Naive B cell (primary cell): ENCODE measurements around the gene ZNF561. TPM values are rescaled to one million over a fixed set of nuclear protein-coding genes. Genes with fewer than 3 reads are reported as not detected.
"Not testable (repeated sequence)": the region's sequence is repeated elsewhere in the genome, so short reads cannot be mapped to it uniquely, and the experiment has no call there.

Experiments used
- ATAC-seq, 2 donors: fragments of 150-1000 bp; cut with Tn5 transposase; 2 replicates each; pipeline ENCODE4 v1.10.0; 2021; ENCODE audit warnings: low read depth in 2 of 2, mild to moderate bottlenecking in 2 of 2, moderate library complexity in 2 of 2
- DNase-seq: peaks from one replicate; pipeline ENCODE4 v3.0.0; 2022
- H3K27ac Mint-ChIP-seq, 6 donors: one replicate each; pipeline ENCODE4 v1.8.0; 2020 to 2022; ENCODE audit warnings: mild to moderate bottlenecking in 6 of 6, mixed read lengths in 6 of 6, moderate library complexity in 5 of 6, inconsistent platforms in 2 of 6
- H3K27me3 Mint-ChIP-seq, 3 donors: one replicate each; pipeline ENCODE4 v1.8.0; 2021 to 2022; ENCODE audit warnings: mixed read lengths in 3 of 3, mild to moderate bottlenecking in 1 of 3
- H3K36me3 Mint-ChIP-seq, 2 donors: one replicate each; pipeline ENCODE4 v1.8.0; 2020 to 2022; ENCODE audit warnings: mixed read lengths in 2 of 2, inconsistent platforms in 1 of 2, mild to moderate bottlenecking in 1 of 2
- H3K4me1 Mint-ChIP-seq, 3 donors: one replicate each; pipeline ENCODE4 v1.8.0; 2020 to 2022; ENCODE audit warnings: mixed read lengths in 3 of 3, inconsistent platforms in 1 of 3, mild to moderate bottlenecking in 1 of 3, moderate library complexity in 1 of 3
- H3K4me3 Mint-ChIP-seq, 8 donors: one replicate each; pipeline ENCODE4 v1.8.0; 2020 to 2022; ENCODE audit warnings: mild to moderate bottlenecking in 8 of 8, mixed read lengths in 8 of 8, moderate library complexity in 8 of 8, inconsistent platforms in 2 of 8
- H3K9me3 Mint-ChIP-seq, 7 donors: one replicate each; pipeline ENCODE4 v1.8.0; 2020 to 2022; ENCODE audit warnings: mixed read lengths in 7 of 7, mild to moderate bottlenecking in 5 of 7, inconsistent platforms in 2 of 7, moderate library complexity in 1 of 7
- polyA plus RNA-seq, 6 donors: library from polyadenylated mRNA; unstranded; fragments of 300-500 nt; fragmentation: Illumina TruSeq; gene quantifications; one replicate each; pipeline ENCODE4 v1.2.3, GENCODE V29; 2021; ENCODE audit warnings: low read depth in 6 of 6

Gene ZNF561
- polyA plus RNA-seq, 6 donors from 2014 or later: 8.7 to 28.2 (median 13.1) TPM

DNA sequence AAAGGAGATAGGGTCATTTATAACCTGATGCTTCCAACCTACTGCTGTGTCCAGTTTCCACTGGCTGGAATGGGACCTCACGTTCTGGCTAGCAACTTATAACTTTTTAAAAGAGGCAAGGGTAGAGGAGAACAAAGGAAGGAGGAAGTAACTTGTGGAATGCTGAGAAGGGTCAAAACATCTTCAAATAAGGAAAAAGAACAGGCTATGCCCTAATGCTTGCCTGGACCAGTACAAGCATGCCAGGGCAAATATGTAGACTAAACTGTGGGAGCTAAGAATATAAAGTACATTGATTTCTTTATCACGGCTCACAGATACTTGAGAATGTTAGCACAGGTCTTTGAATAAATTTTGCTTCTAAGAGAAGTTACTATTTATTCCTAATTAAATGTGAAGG is 1.5 kb upstream of the ZNF561 start:
- H3K9me3 Mint-ChIP-seq: peaks cover 0 to 11% (median 4%) of the 10 kb centered on the region in 7 donors
- peaks cover 22 to 33% (median 25%) of the 10 kb centered on the region in 3 donors for H3K4me1 Mint-ChIP-seq
- H3K27ac Mint-ChIP-seq: peak overlapping the region in 3 of 6 donors; percentile 15 to 81 (median 57)
- ATAC-seq (no peak), DNase-seq (no peak)
- H3K4me3 Mint-ChIP-seq: peak overlapping the region in 3 of 8 donors; percentile 45 to 81 (median 51)
- peaks cover 0 to 5% (median 0%) of the 10 kb centered on the region in 3 donors for H3K27me3 Mint-ChIP-seq
- peaks cover 0 to 12% of the 10 kb centered on the region in 2 donors for H3K36me3 Mint-ChIP-seq

DNA sequence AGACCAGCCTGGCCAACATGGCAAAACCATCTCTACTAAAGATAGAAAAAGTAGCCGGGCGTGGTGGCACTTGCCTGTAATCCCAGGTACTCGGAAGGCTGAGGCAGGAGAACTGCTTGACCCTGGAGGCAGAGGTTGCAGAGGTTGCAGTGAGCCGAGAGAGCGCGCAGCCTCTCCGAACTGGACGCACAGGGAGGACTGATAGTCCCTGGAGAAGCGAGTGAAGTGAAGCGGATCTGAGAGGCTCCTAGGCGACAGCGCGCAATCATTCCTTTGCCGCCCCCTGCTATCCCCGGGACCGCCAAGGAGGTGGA is 233 bp downstream of the ZNF561 start:
- Mint-ChIP-seq H3K9me3 (peaks cover 0 to 11% (median 4%) of the 10 kb centered on the region in 7 donors), H3K4me1 (peaks cover 19 to 31% (median 21%) of the 10 kb centered on the region in 3 donors), H3K27me3 (peaks cover 0 to 5% (median 0%) of the 10 kb centered on the region in 3 donors), H3K4me3 (peak overlapping the region; percentile 95 to 100 (median 99)), H3K36me3 (peaks cover 0 to 13% of the 10 kb centered on the region in 2 donors), H3K27ac (peak overlapping the region; percentile 99 to 100 (median 100))
- no peak for DNase-seq
- ATAC-seq: no peak

DNA sequence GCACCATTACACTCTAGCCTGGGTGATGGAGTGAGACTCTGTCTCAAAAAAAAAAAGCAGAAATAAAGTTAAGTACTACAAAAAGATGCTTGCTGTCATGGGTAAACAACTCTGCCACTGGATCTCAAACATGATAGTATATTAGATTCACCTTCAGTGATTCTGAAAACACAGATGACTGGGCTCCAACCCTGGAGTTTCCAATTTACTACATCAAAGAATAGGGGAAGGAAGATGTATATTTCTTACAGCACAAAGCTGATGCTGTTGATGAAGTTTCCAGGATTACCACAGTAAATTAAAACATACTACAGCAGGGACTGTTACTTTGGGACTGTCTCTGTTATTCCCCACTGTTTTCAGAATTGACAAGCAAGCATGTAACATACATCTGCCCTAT is 5.2 kb downstream of the ZNF561 start:
- Mint-ChIP-seq H3K4me3 (no peak overlapping the region), H3K36me3 (peaks cover 20 to 28% of the 10 kb centered on the region in 2 donors)

DNA sequence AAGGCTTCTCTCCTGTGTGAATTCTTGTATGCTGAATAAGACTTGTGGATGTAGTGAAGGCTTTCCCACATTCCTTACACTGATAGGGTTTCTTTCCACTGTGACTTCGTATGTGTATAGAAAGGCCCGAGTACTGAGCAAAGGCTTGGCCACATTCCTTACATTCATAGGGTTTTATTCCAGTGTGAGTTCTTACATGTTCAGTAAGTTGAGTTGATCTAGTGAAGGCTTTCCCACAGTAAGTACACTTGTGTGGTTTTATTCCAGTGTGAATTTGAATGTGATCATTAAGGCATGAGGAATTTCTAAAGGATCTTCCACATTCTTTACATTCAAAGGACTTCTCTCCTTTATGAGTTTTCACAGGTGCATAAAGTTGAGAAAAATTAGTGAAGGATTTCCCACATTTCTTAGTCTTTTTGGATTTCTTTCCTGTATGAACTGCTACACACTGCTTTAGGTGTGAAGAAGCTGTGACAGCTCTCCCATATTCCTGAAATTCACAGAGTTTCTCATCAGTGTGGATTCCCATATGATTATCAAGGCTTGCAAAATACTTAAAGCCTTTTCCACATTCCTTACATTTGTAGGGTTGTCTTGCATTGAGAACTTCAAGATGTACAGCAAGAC is 10.4 kb downstream of the ZNF561 start:
- Mint-ChIP-seq H3K36me3 (peaks cover 44 to 47% of the 10 kb centered on the region in 2 donors), H3K4me1 (peaks cover 0 to 2% (median 0%) of the 10 kb centered on the region in 3 donors), H3K27ac (no peak overlapping the region), H3K4me3 (no peak overlapping the region), H3K27me3 (no peaks in the 10 kb centered on the region), H3K9me3 (peaks cover 4 to 67% (median 43%) of the 10 kb centered on the region in 7 donors)
- DNase-seq: no peak
- ATAC-seq: no peak

More for the DNA sequence above, 5.2 kb downstream of the ZNF561 start:
- Mint-ChIP-seq H3K9me3 (peaks cover 0 to 21% (median 8%) of the 10 kb centered on the region in 7 donors), H3K27ac (peak overlapping the region in 1 of 6 donors; percentile 72), H3K4me1 (peaks cover 6 to 13% (median 7%) of the 10 kb centered on the region in 3 donors), H3K27me3 (no peaks in the 10 kb centered on the region)
- ATAC-seq (no peak), DNase-seq (no peak)

- Mint-ChIP-seq H3K9me3 (peaks cover 4 to 67% (median 43%) of the 10 kb centered on the region in 7 donors), H3K4me1 (peaks cover 0 to 2% (median 0%) of the 10 kb centered on the region in 3 donors), H3K27ac (no peak overlapping the region), H3K4me3 (no peak overlapping the region), H3K36me3 (peaks cover 38 to 47% of the 10 kb centered on the region in 2 donors), H3K27me3 (no peaks in the 10 kb centered on the region)
- DNase-seq (no peak), ATAC-seq (no peak)
These were observed 12.1 kb downstream of the ZNF561 start for GRCh38 chr19:9608912-9609311.

DNA sequence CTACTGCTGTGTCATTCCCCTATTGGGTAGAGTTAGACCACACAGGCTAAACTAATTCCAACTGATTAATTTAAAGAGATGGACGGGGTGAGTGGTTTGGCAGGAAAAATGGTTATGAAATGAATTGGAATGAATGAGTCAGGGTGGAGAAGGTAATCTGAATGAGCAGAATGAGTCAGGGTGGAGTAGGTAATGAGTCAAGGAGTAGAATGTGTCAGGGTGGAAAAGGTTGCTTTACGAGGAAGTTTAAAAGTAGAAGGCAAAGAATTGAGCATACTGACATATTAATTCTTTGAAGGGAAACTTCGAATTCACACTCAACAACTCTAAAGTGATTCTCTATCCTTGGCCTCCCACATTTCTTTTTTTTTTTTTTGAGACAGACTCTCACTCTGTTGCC is 24.0 kb downstream of the ZNF561 start:
- H3K4me1 Mint-ChIP-seq: no peaks in the 10 kb centered on the region
- DNase-seq (no peak), ATAC-seq (no peak)
- H3K9me3 Mint-ChIP-seq: peaks cover 7 to 31% (median 15%) of the 10 kb centered on the region in 7 donors
- H3K36me3 Mint-ChIP-seq: peaks cover 0 to 19% of the 10 kb centered on the region in 2 donors
- peak overlapping the region in 1 of 6 donors; percentile 54 for H3K27ac Mint-ChIP-seq
- H3K4me3 Mint-ChIP-seq: no peak overlapping the region
- H3K27me3 Mint-ChIP-seq: peaks cover 0 to 32% (median 30%) of the 10 kb centered on the region in 3 donors

DNA sequence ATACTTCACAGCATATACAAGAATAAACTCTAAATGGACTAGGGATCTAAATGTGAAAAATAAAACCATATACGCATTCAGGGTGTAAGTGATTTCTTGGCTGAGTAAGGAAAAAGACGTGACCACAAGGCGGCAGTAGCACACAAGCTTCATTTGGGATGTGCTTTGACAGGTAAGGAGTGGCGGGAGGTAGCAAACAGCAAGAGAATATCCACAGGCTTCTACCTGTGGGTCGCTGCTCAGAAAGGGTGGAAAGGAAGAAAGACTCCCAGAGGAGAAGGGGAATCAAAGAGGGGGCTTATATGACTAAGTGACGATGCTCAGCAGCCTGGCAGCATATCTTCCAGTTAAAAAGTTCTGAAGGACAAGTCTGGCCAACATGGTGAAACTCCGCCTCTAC is 34.3 kb downstream of the ZNF561 start:
- ATAC-seq: peak; percentile 51 to 59
- peaks cover 5 to 37% (median 20%) of the 10 kb centered on the region in 3 donors for H3K27me3 Mint-ChIP-seq
- H3K27ac Mint-ChIP-seq: peak overlapping the region in 1 of 6 donors; percentile 38
- H3K4me1 Mint-ChIP-seq: peaks cover 10 to 29% (median 13%) of the 10 kb centered on the region in 3 donors
- H3K4me3 Mint-ChIP-seq: peak overlapping the region in 2 of 8 donors; percentile 5 to 6
- H3K9me3 Mint-ChIP-seq: no peaks in the 10 kb centered on the region
- peak; percentile 60 for DNase-seq
- no peaks in the 10 kb centered on the region for H3K36me3 Mint-ChIP-seq

GRCh38 chr19:9584073-9584833 is 36.8 kb downstream of the ZNF561 start, which contains the start of gene ZNF121:
Gene ZNF121 (minus strand): TSS chr19:9584504. CDS start chr19:9568097, 16,407 bp downstream.
- peak within 1 kb of the TSS; percentile 92 to 100 (median 96) for H3K4me3 Mint-ChIP-seq
- H3K36me3 Mint-ChIP-seq: no peaks in the 10 kb centered on the region
- H3K4me1 Mint-ChIP-seq: peaks cover 24 to 54% (median 24%) of the 10 kb centered on the region in 3 donors
- H3K27me3 Mint-ChIP-seq: peaks cover 5 to 12% (median 8%) of the 10 kb centered on the region in 3 donors
- DNase-seq (peak; percentile 79), ATAC-seq (peak; percentile 91)
- H3K27ac Mint-ChIP-seq: peak within 1 kb of the TSS; percentile 95 to 99 (median 98)
- no peaks in the 10 kb centered on the region for H3K9me3 Mint-ChIP-seq

- Mint-ChIP-seq H3K4me3 (peak overlapping the region; percentile 37 to 92 (median 83)), H3K4me1 (peaks cover 33 to 69% (median 38%) of the 10 kb centered on the region in 3 donors), H3K27ac (peak overlapping the region in 5 of 6 donors; percentile 19 to 95 (median 67))
- H3K27me3 Mint-ChIP-seq, H3K9me3 Mint-ChIP-seq, ATAC-seq, H3K36me3 Mint-ChIP-seq, DNase-seq: not testable (repeated sequence)
These were observed 38.8 kb downstream of the ZNF561 start for GRCh38 chr19:9582081-9582725.

DNA sequence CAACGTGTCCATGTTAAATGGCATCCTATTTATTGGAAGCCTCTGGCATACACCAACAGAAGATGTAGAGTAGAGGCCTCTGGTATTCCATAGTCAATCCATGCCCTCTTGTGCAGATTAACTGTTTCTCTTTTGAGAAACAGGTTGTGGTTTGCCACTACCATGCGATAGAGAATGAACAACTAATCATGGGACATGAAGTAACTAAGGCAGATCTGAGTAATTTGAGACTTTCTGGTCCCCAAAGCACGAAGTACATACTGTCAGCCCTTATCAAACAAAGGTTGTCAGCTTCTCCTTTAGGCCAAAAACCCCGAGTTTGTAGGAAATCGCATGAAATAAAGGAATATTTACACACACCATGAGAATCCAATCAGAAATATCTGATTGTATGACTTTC is 40.3 kb downstream of the ZNF561 start:
- Mint-ChIP-seq H3K4me1 (peaks cover 35 to 81% (median 44%) of the 10 kb centered on the region in 3 donors), H3K27ac (no peak overlapping the region), H3K9me3 (peaks cover 0 to 18% (median 12%) of the 10 kb centered on the region in 7 donors), H3K4me3 (peak overlapping the region in 2 of 8 donors; percentile 66 to 85), H3K27me3 (no peaks in the 10 kb centered on the region), H3K36me3 (peaks cover 2 to 8% of the 10 kb centered on the region in 2 donors)
- no peak for DNase-seq
- ATAC-seq: no peak

DNA sequence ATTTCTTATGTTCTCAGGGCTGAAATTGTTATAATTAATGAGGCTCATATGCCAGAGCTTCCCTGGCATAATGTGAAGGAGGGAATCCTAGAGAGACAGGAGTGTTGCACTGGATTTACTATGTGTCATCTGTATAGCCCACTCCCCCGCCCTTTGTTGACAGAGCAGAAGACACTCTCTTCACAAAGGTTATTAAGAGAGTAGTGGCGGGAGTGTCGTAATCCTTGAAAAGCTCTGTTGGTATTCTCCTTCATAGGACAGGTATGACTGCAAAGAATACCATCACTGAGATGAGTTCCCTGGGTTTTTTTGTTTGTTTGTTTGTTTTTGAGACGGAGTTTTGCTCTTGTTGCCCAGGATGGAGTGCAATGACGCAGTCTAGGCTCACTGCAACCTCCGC is 50.8 kb downstream of the ZNF561 start:
- Mint-ChIP-seq H3K9me3 (peaks cover 19 to 92% (median 73%) of the 10 kb centered on the region in 7 donors), H3K27me3 (no peaks in the 10 kb centered on the region), H3K4me3 (peak overlapping the region in 1 of 8 donors; percentile 53), H3K4me1 (peaks cover 18 to 28% (median 21%) of the 10 kb centered on the region in 3 donors), H3K36me3 (peaks cover 57 to 58% of the 10 kb centered on the region in 2 donors), H3K27ac (no peak overlapping the region)
- no peak for ATAC-seq
- no peak for DNase-seq

DNA sequence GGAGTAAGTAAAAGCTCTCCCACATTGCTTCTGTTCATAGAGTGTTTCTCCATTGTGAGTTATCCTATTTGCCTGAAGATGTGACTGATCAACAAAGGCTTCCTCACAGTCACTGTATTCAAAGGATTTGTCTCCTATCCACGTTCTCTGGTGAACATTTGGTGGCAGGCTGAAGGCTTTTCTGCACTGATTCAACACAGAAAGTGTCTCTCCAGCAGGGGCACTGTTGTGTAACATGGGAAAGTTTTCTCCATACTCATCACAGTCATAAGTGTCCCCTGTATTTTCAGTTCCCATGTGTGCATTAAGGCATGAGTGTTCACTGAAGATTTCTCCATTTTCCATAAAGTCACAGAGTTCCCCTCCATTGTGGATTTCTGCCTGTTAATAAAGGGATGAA is 54.3 kb downstream of the ZNF561 start:
- Mint-ChIP-seq H3K9me3 (peaks cover 11 to 90% (median 69%) of the 10 kb centered on the region in 7 donors), H3K36me3 (peaks cover 51 to 67% of the 10 kb centered on the region in 2 donors), H3K4me3 (no peak overlapping the region), H3K4me1 (peaks cover 0 to 6% (median 5%) of the 10 kb centered on the region in 3 donors), H3K27me3 (no peaks in the 10 kb centered on the region), H3K27ac (no peak overlapping the region)
- DNase-seq: no peak
- no peak for ATAC-seq
